Measurements from ENCODE around the gene RSAD1.

RSAD1 gene

GRCh38 chr17:50522766-50523165, 44.1 kb downstream of the RSAD1 start:
- DNase-seq = no peak

- no peak for DNase-seq
Observed at GRCh38 chr17:50523208-50523607, 44.5 kb downstream of the RSAD1 start.

- DNase-seq = no peak
Observed at GRCh38 chr17:50524838-50525237, 46.2 kb downstream of the RSAD1 start.

DNA sequence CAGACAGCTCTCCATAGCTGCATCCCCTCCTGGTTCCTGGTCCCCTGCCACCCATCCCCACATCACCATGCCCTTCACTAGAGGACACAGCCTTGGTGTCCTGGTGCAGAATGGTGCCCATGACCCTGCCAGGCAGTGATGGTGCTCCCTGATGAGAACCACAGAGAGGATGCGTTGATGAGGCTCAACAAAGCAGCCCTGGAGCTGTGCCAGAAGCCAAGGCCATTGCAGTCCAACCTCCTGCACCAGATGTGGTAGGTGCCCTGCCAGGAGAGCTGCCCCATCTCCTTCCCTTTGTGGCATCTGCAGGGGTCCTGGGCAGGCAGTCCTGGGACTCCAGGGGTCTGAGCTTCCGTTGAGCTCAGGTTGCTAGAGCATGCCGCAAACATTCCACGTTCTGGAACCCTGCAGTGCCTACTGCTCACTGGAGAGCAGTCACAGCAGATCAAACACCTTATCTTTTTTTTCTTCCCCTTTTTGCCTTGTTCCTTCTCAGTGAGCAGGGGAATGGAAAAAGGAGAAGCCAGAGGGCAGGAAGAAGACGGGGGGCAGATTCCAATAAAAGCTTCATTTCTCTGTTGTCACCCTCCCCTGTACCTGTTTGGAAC, 48.6 kb downstream of the RSAD1 start:
- DNase-seq = no peak

GRCh38 chr17:50527949-50528474, 49.4 kb downstream of the RSAD1 start:
- no peak for DNase-seq

- DNase-seq = no peak
Observed at GRCh38 chr17:50529849-50530248, 51.2 kb downstream of the RSAD1 start.

DNA sequence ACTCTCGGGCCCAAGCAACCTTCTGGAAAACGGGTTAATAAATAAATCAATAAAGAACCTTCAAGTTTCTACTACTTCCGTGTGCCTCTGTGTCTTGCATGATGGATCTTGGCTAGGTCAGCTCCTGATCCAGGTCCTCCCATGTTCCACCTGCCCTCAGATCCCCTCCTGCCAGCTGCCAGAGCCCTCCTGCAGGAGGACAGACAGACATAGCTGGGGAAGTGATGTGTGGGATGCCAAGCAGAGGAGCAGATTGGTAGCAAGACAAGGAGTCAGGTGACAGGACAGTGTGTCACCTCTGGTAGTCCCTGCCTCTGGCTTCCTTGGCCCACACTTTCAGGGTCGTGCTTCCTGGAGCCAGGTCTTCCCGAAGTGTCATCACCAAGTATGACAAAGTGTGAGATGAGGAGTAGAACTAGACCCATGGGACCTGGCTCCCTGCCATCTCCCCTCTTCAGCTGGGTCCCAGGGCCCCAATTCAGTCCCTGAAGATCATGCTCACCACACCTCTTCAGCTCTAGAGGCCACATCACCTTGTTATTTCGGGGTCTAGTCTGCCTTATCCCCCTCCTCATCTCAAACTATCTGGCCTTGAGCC, 52.9 kb downstream of the RSAD1 start:
- no peak for DNase-seq

- no peak for DNase-seq
Observed at GRCh38 chr17:50532452-50533024, 53.9 kb downstream of the RSAD1 start, which contains the start of gene EPN3. TSS of gene EPN3 (plus strand) at chr17:50532735. CDS start at chr17:50536557, 3,822 bp downstream.

DNA sequence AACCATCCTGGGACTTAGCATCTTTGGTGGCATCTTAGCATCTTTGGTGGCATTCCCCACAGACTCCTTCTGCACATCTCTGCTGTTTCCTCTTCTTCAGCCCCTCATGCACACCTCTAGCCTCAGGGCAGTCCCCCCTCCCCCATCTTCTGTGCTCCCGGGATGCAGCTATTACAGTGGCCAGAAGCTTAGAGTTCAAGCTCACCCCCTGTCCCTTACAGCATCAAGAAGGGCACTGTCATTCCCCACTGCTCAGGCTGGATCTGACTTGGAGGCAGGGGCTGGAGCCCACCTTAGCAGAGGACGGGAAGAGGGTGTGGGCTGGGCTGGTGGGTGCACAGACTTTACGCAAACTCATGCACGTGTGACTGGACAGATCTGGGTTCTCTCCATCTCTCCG, 54.5 kb downstream of the RSAD1 start:
- no peak for DNase-seq

DNA sequence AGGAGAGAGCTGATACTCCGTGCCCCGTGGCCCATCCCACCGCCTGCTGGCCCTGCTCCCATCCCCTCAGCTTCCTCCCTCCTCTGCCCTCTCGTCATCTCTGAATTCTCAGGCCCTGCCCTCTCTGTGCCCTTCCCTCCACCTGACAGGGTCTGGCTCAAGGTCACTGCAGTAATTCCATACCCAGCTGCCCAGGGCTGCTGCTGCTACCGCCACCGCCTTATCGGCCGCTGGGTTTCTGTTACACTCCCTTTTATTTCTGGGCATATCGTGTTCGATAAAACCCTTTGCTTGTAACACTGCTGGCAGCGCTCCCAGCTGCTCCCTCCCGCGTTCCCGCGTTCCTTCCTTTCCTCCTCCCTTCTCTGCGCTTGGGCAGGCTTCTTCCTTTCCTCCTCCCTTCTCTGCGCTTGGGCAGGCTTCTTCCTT, 55.1 kb downstream of the RSAD1 start:
- DNase-seq = no peak

- no peak for DNase-seq
Observed at GRCh38 chr17:50534222-50534978, 55.7 kb downstream of the RSAD1 start.

GRCh38 chr17:50534979-50535326, 56.3 kb downstream of the RSAD1 start:
- DNase-seq = no peak

GRCh38 chr17:50535407-50535806, 56.7 kb downstream of the RSAD1 start:
- DNase-seq = no peak
